Sciatic nerve (tissue), 2 donors: ENCODE data around the gene ALPL. TPM values are rescaled to one million over a fixed set of nuclear protein-coding genes. Genes with fewer than 3 reads are reported as not detected.

Source experiments
- ATAC-seq: fragments of 200-7000 bp; cut with Tn5 transposase; one replicate; pipeline ENCODE4 v1.9.1; 2020; ENCODE audit warnings: mild to moderate bottlenecking, moderate library complexity
- DNase-seq: peaks from one replicate; pipeline ENCODE4 v3.0.0-alpha.2; 2020; ENCODE audit warnings: low spot score
- intact Hi-C: fragments of 100-400 bp; cut with DNase I; formaldehyde crosslinking; loops from one replicate; pipeline ENCODE4 v1.14.2; 2022
- total RNA-seq: library from RNA; stranded (reverse); fragmentation: NEBNext Ultra II Directional; extraction: Animal tissue kit (Norgen Biotek cat#: 25700); gene quantifications from one replicate; pipeline ENCODE4 v1.2.1, GENCODE V29; 2021
- donor health status: DM: no; HTN: no; CAD: no.
- donor health status: DM: no; HTN: no; CAD: no.

The ALPL gene
- total RNA-seq, 1 donor from 2014 or later = 14.6 TPM

DNA sequence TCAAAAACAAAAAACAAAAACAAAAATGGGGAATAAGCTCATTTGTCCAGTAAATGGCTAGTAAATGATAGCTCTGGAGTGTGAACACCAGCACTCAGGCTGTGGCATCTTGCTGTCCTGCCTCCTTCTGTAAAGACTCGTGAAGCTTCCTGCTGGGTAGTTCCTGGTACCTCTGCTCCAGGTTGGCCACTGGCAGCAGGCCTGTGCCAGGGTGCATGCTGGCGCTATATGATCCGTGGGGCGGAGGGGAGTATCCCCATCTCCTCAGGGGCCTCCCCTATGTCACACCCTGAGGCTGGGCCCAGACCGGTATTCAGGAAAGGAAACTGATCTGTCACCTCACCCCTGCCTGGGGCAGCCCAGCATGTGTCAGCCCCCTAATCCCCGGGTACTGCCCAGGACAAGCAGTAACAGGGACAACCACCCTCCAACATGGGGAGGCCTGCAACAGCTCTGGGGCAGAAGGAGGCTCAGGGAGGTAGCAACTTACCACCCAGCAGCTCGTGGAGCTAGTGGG is 14.1 kb downstream of the ALPL start:
- intact Hi-C loops = no loop called here
- ATAC-seq (no peak), DNase-seq (no peak)

DNA sequence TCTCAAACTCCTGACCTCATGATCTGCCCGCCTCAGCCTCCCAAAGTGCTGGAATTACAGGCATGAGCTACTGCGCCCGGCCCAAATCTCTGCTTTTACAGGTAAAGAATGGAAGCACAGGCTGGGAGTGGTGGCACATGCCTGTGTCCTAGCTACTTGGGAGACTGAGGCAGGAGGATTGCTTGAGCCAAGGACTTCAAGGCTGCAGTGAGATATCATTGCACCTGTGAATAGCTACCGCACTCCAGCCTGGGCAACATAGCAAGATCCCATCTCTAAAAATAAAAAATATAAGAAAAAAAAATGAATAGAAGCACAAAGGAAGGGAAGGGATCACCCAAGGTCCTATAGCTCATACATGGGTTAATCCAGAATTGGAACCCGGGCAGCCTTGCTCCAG is 15.0 kb downstream of the ALPL start:
- ATAC-seq (no peak), DNase-seq (no peak)
- intact Hi-C loops = no loop called here

DNA sequence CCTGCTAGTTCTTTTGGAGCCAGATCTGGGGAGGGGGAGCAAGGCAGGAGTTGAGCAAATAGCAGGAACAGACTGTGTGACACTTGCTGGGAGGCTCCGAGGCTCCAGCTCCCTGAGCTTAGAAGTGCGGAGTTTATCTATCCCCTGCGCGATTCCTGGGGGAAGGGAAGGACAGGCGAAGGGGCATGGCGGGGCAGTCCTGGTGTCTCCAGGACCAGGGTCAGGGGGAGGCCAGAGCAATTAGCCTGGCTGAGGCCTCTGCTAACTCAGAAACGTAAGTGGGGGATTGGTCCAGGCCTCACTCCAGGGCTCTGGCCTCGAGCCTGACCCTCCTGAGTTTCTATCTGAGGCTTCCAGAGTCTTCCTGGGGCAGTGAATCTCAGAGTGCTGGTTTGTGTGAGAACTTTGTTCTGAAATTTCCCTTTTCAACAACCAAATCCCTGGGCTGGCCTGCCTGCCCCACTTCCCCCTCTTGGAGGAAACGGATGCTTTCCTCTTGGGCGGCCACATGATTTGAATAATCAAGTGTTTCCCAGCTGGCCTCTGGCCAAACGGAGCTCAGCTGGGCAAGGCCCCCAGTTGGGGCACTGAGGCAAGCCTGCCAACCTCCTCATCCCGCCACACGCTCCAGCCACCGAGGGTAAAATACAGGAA is 15.6 kb downstream of the ALPL start:
- ATAC-seq (peak; percentile 26), DNase-seq (no peak)
- intact Hi-C loops = no loop called here

DNA sequence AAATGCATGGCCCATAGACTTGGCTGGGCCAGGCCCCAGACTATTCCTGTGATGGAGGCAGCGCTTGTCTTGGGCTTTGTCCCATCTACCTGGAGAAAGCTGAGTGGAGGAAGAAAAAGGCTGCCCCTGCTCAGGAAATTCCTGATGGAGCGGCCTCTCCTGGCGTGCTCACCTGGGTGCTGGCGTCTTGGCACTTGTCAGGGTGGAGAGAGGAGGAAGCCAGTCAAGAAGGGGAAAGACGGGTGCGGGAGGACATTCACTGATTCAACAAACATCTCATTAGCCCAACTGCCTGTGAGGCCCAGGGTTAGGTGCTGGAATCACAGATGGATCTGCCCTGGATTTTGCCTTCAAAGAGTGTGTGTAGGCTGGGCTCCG is 16.1 kb downstream of the ALPL start:
- no peak for DNase-seq
- ATAC-seq = no peak
- intact Hi-C loops = no loop called here

DNA sequence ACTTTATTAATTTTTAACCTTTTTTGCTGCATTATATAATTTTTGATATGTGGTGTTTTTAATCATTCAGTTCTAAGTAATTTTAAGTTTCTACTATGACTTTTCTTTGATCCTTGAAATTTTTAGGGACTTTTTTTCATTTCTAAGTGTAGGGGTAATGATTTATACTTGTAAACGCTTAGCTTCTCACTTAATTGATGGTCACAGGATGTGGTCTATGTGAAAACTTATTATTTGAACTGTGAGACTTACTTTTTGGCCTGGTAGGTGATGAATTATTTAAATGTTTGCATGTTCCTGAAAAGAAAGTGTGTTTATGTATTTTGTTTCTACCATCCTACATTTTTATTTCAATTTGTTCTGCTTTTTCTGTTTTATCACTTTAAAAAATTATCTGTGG is 17.2 kb downstream of the ALPL start:
- intact Hi-C loops = no loop called here
- DNase-seq (no peak), ATAC-seq (no peak)

DNA sequence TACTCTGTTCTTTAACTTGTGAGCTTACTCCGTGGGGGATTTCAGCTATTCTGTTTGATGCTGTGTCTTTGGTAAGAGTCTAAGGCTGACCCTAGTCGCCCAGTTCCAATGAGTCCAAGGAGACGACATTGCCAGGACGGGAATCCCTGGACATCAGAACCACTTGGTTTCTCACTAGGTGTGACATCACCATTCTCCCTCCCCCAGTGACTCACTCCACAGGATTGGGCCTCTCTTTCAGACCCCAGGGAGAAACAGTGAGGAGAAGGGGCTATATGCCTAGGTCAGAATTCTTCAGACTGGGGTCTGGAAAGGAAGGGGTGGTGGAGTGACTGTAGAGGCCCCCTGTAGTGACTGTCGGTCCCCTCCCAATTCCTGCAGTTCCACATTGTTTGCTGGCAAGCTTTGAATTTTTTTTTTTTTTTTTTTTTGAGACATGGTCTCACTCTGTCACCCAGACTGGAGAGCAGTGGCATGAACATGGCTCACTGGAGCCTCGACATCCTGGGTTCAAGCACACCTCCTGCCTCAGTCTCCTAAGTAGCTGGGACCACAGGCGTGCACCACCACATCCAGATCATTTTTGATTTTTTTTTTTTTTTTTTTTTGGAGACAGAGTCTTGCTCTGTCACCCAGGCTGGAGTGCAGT is 21.3 kb downstream of the ALPL start:
- intact Hi-C loops = no loop called here
- no peak for DNase-seq
- no peak for ATAC-seq

GRCh38 chr1:21531241-21531640 is 22.0 kb downstream of the ALPL start:
- ATAC-seq (no peak), DNase-seq (no peak)
- intact Hi-C loops = no loop called here

DNA sequence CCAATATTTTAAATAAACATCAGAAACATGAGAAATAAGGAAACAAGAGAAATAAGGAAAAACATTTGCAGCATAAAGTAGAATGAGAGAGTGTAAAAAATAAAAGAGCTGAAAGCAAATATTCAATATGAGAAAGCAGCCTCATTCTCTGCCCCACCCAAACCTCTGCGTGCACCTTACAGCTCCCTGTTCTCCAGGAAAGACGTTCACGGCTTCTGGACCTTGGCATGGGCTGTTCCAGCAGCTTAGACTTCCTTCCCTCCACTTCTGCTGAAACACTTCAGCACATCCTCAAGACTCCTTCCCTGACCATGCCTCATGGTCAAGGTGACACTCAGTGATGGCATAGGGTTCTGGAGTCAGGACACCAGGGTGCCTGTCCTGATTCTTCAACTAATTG is 23.3 kb downstream of the ALPL start:
- intact Hi-C loops = no loop called here
- DNase-seq (no peak), ATAC-seq (no peak)

DNA sequence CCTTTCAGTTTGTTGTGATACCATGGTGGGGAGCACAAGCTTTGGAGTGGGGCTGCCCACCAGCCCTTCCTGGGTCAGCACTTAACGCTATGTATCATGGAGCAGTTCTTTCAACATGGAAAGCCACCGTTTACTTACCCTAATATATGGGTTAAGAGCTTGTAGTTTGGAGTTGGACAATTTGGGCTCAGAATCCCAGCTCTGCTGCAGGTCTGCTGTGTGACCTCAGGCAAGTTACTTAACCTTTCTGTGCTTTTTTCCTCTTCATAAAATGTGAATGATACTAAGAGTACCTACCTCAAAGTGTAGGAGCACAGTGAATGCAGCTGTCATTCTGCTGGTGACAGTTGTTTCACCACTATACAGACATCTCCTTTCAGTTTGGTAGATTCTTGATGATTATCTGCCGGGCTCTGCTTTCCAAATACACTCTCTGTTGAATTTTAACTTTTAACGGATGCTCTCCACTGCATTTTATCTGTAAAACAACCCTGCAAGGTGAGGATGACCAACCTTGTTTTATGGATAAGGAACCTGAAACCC is 23.8 kb downstream of the ALPL start:
- DNase-seq (no peak), ATAC-seq (no peak)
- intact Hi-C loops = no loop called here

DNA sequence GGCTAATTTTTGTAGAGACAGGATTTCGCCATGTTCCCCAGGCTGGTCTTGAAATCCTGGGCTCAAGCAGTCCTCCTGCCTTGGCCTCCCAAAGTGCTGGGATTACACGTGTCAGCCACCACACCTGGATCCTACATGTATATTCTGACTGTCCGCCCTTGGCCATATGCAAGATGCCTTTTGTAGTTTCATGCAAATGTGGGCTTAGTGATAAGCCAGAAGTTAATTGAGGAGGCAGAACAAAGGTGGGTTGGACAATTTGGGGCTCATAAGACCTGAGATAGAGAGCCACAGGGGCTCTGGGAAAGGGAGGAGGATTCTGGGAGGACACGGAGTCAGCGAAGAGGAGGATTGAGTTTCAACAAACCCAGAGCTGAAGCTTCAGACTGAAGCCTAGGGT is 24.9 kb downstream of the ALPL start:
- DNase-seq = no peak

DNA sequence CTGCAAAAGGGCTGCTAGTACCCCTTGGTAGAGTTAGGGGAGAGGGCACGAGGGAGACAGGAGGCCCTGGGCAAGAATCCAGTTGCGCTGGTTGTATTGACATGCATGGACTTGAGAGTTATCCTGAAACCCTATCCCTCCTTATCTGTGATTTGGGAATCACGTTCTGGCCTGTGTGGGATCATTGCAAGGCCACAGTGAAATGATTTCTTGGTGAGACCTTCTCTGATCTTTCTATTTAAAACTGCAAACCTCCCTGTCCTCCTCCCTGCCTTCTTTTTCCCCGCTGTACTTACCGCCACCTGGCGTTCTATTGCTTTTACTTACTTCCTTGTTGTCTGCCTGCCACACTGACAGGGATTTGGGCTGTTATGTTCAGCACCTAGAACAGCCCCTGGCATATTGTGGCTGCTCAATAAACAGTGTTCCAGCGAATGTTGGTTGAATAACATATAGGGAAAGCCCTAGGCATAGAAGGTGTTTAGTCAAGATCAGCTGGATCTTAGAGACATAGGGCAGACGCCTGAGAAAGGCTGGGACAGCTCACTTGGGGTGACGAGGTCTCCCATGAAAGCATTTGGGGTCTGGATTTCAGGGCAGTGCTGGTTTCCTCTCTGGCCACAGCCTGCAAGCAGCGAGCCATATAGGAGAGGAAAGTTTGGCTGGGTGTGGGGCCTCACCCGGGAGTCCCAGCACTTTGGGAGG is 25.6 kb downstream of the ALPL start:
- intact Hi-C loops = no loop called here

More for the DNA sequence above, 24.9 kb downstream of the ALPL start:
- ATAC-seq = no peak
- intact Hi-C loops = no loop called here

GRCh38 chr1:21536218-21536617 is 27.0 kb downstream of the ALPL start:
- ATAC-seq (peak; percentile 51), DNase-seq (no peak)
- intact Hi-C loops = no loop called here

More for the DNA sequence above, 25.6 kb downstream of the ALPL start:
- ATAC-seq = no peak
- DNase-seq = no peak

DNA sequence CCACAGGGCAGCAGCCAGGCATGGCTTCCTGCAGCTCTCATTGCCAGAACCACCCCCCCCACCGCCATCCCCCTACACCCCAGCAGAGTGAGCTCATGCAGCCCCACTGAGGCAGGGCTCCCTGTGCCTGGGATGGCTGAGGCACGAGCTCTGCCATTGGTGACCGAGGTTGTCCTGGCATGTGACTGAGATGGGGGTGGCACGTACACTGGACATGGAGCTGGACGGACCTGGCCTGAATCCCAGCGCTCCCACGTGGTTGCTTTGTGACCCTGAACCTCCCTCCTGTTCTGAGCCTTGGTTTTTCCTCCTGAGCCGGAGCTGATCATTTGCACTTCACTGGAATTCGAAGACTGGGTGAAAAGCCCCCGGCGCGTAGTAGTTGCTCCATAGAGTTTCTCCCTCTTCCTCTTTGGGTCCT is 28.3 kb downstream of the ALPL start:
- ATAC-seq (peak; percentile 73), DNase-seq (peak; percentile 76)
- intact Hi-C loops = no loop called here

DNA sequence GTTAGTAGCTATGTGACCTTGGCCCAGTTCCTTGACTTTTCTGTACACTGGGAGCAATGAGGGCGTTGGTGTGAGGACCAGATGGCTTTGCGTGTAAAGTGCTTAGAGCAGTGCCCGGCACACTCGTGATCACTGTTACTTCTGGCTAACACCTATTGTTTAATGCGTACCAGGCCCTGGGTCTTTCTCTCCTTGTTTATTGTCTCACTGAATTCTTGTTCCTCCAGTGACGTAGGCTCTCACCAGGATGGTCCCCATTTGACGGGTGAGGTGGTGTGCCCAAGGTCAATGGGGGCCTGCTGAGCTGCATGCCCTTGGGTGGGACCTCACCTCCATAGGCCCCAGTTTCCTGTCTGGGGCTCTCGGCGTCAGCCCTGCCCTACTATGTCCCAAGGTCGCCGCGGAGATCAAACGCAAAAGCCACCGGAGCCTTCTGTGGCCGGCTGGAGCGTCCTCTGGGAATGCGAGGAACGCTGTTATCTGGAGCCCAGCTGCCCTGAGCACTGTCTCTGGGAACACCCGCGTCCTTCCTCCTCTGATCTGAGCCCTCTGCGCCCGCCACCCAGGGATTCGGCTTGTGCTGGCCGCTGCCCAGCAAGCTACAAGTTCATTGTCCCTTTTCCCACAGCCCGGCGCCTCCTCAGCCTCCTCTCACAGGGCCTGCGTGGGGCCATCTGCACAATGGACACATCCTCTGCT is 28.9 kb downstream of the ALPL start:
- intact Hi-C loops = no loop called here
- ATAC-seq (peak; percentile 77), DNase-seq (peak; percentile 65)

DNA sequence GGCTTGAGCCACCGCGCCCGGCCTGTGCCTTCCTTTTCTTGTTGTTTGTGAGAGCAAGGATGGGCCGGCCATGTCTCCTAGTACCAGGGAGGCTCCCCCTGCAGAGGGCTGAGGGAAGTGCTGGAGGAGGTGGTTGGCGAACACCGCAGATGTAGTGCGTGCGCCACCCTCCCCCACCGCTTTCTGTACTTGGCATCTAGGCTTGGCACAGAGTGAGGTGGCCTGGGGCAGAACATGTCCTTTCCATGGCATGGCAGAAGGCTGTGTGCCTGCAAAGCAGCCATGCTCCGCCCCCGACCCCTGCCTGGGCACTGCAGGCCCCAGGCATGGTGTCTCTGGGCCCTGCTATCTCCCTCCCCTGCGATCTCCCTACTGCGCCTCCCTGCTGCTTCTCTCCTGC is 30.7 kb downstream of the ALPL start:
- intact Hi-C loops = no loop called here
- DNase-seq = peak; percentile 64
- ATAC-seq = no peak

DNA sequence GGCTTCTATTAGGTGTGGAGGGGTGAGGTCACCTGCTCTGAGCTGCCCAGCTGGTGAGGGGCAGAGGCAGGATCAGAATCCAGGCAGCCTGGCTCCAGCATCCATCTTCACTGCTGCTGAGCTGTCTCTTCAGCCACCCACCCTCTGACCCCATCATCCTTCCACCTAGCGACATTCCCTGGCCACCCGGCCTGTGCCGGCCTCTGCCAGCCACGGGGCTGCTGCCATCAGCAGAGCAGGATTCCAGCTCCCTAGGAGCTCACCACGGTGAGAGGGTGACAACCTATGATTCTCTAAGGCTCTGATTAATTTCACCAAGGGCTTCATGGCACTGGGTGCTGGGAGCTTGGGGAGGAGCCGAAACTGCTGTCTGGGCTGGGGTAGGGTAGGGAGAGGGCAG is 32.1 kb downstream of the ALPL start:
- DNase-seq = no peak
- intact Hi-C loops = no loop called here
- no peak for ATAC-seq

- no peak for DNase-seq
- ATAC-seq = peak; percentile 44
- intact Hi-C loops = no loop called here
These were observed 32.6 kb downstream of the ALPL start for GRCh38 chr1:21541835-21542234.

- no peak for DNase-seq
- intact Hi-C loops = no loop called here
- no peak for ATAC-seq
These were observed 34.4 kb downstream of the ALPL start for GRCh38 chr1:21543598-21543997.

- no peak for ATAC-seq
- intact Hi-C loops = no loop called here
- DNase-seq = no peak
These were observed 34.9 kb downstream of the ALPL start for GRCh38 chr1:21544095-21544494.
